Measurements from ENCODE around the gene BCL2L11.

BCL2L11 gene

GRCh38 chr2:111213877-111214276, 93.2 kb downstream of the BCL2L11 start:
- Mint-ChIP-seq H3K9me3 (peaks cover 5% of the 10 kb centered on the region), H3K4me3 (no peak overlapping the region), H3K27ac (no peak overlapping the region), H3K4me1 (peaks cover 5% of the 10 kb centered on the region), H3K36me3 (peaks cover 5% of the 10 kb centered on the region), H3K27me3 (no peaks in the 10 kb centered on the region)
- DNase-seq (ENCODE audit: low spot score in 2 of 2) (no peak), ATAC-seq (ENCODE audit: low read depth) (no peak)

GRCh38 chr2:111216811-111217652, 96.3 kb downstream of the BCL2L11 start:
- Mint-ChIP-seq H3K4me3 (no peak overlapping the region), H3K9me3 (peaks cover 5% of the 10 kb centered on the region), H3K4me1 (peaks cover 11% of the 10 kb centered on the region), H3K27me3 (no peaks in the 10 kb centered on the region), H3K27ac (no peak overlapping the region), H3K36me3 (peaks cover 5% of the 10 kb centered on the region)
- no peak for ATAC-seq (ENCODE audit: low read depth)
- DNase-seq (ENCODE audit: low spot score in 2 of 2): no peak
